Lung (tissue), 12 donors: ENCODE data around the gene PTPRE. TPM values are rescaled to one million over a fixed set of nuclear protein-coding genes. Genes with fewer than 3 reads are reported as not detected.

Experiments used
- ATAC-seq: fragments of 200-7000 bp; cut with Tn5 transposase; one replicate; pipeline ENCODE4 v1.9.1; 2020; ENCODE audit warnings: moderate number of reproducible peaks; ENCODE audit not compliant: insufficient read depth, low FRiP score
- DNase-seq, 3 donors: peaks; one replicate each; pipeline ENCODE4 v3.0.0-alpha.2; 2013 to 2017
- H3K27ac ChIP-seq, 2 donors: one replicate each; pipeline ENCODE4 v1.5.1; 2013; ENCODE audit warnings: mild to moderate bottlenecking in 2 of 2, moderate library complexity in 2 of 2, control low read depth in 1 of 2, inconsistent platforms in 1 of 2, low read depth in 1 of 2, low read length in 1 of 2
- H3K27me3 ChIP-seq, 3 donors: one replicate each; pipeline ENCODE4 v1.5.1; 2013; ENCODE audit warnings: low read length in 2 of 3; ENCODE audit not compliant: control insufficient read depth in 3 of 3, insufficient read depth in 3 of 3
- H3K36me3 ChIP-seq, 4 donors: one replicate each; pipeline ENCODE4 v1.5.1; 2013; ENCODE audit warnings: low read length in 4 of 4, mild to moderate bottlenecking in 1 of 4, moderate library complexity in 1 of 4; ENCODE audit not compliant: control insufficient read depth in 4 of 4, insufficient read depth in 4 of 4
- H3K4me1 ChIP-seq, 5 donors: one replicate each; pipeline ENCODE4 v1.5.1; 2013; ENCODE audit warnings: low read length in 5 of 5, mild to moderate bottlenecking in 2 of 5, moderate library complexity in 1 of 5; ENCODE audit not compliant: control insufficient read depth in 5 of 5, insufficient read depth in 5 of 5
- H3K4me3 ChIP-seq: one replicate; pipeline ENCODE4 v1.5.1; 2013; ENCODE audit warnings: mild to moderate bottlenecking, control low read depth, moderate library complexity
- H3K9ac ChIP-seq, 2 donors: one replicate each; pipeline ENCODE4 v1.5.1; 2013; ENCODE audit warnings: low read length in 2 of 2, control low read depth in 1 of 2; ENCODE audit not compliant: insufficient read depth in 1 of 2
- H3K9me3 ChIP-seq, 4 donors: one replicate each; pipeline ENCODE4 v1.5.1; 2013; ENCODE audit warnings: low read length in 3 of 4, mild to moderate bottlenecking in 1 of 4, moderate library complexity in 1 of 4; ENCODE audit not compliant: control insufficient read depth in 4 of 4, insufficient read depth in 3 of 4
- WGBS, 2 donors: extraction: QIAGEN DNeasy Blood & Tissue Kit; methylation state at CpG; one replicate each; pipeline ENCODE4 v1.1.7; 2013; 5-methylcytosine and 5-hydroxymethylcytosine counted together
- polyA plus RNA-seq, 2 donors: library from polyadenylated mRNA; stranded (reverse); fragments of 200-250 nt; gene quantifications; one replicate each; pipeline ENCODE4 v1.2.1, GENCODE V29; 2013
- total RNA-seq, 2 donors: library from RNA; depleted of rRNA in 1 of 2; stranded (reverse); fragments of >200 nt in 1 of 2; gene quantifications; one replicate each; pipeline ENCODE4 v1.2.1, GENCODE V29; 2014 to 2021
- TF ChIP-seq, protein P1 (sequence below): IDR thresholded peaks from 2 replicates; pipeline ENCODE4 v1.5.1; 2012; ENCODE audit warnings: mild to moderate bottlenecking; ENCODE audit errors: control extremely low read depth, extremely low read depth
- donor health status: control.
- donor health status: control.
- donor health status: Bipolar disorder and iron deficiency.
- donor health status: healthy.
- donor health status: DM: yes; HTN: yes; CAD: no.

Gene PTPRE
- total and polyA plus RNA-seq, 4 donors, result 15.5 to 68.7 (median 36.5) TPM

DNA sequence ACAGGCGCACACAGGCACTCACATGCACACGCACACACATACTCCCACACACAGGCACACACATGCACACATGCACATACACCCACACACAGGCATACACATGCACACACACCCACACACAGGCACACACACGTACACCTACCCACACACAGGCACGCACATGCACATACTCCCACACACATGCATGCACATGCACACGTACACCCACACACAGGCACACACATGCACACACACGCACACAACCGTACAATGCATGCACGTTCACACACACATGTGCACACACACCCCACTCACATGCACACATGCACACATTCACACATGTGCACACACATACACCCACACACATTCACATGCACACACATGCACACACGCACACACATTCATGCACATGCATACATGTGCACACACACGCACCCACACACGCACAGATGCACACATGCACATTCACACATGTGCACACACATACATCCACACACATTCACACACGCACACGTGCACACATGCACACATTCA, 160.0 kb downstream of the PTPRE start:
- no peak for DNase-seq
- peaks cover 0 to 20% (median 5%) of the 10 kb centered on the region in 5 donors for H3K4me1 ChIP-seq
- 87 to 97% methylated on average over 13 of the region's 13 CpGs for WGBS, 2 donors
- H3K27ac ChIP-seq, result no peak overlapping the region
- ATAC-seq, result no peak
- no peak overlapping the region for H3K4me3 ChIP-seq
- peaks cover 0 to 6% (median 0%) of the 10 kb centered on the region in 4 donors for H3K9me3 ChIP-seq
- no peaks in the 10 kb centered on the region for H3K27me3 ChIP-seq
- no peak overlapping the region for H3K9ac ChIP-seq
- TF ChIP-seq, protein P1, sequence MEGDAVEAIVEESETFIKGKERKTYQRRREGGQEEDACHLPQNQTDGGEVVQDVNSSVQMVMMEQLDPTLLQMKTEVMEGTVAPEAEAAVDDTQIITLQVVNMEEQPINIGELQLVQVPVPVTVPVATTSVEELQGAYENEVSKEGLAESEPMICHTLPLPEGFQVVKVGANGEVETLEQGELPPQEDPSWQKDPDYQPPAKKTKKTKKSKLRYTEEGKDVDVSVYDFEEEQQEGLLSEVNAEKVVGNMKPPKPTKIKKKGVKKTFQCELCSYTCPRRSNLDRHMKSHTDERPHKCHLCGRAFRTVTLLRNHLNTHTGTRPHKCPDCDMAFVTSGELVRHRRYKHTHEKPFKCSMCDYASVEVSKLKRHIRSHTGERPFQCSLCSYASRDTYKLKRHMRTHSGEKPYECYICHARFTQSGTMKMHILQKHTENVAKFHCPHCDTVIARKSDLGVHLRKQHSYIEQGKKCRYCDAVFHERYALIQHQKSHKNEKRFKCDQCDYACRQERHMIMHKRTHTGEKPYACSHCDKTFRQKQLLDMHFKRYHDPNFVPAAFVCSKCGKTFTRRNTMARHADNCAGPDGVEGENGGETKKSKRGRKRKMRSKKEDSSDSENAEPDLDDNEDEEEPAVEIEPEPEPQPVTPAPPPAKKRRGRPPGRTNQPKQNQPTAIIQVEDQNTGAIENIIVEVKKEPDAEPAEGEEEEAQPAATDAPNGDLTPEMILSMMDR, result no peak
- H3K36me3 ChIP-seq, result peaks cover 0 to 59% (median 9%) of the 10 kb centered on the region in 4 donors

DNA sequence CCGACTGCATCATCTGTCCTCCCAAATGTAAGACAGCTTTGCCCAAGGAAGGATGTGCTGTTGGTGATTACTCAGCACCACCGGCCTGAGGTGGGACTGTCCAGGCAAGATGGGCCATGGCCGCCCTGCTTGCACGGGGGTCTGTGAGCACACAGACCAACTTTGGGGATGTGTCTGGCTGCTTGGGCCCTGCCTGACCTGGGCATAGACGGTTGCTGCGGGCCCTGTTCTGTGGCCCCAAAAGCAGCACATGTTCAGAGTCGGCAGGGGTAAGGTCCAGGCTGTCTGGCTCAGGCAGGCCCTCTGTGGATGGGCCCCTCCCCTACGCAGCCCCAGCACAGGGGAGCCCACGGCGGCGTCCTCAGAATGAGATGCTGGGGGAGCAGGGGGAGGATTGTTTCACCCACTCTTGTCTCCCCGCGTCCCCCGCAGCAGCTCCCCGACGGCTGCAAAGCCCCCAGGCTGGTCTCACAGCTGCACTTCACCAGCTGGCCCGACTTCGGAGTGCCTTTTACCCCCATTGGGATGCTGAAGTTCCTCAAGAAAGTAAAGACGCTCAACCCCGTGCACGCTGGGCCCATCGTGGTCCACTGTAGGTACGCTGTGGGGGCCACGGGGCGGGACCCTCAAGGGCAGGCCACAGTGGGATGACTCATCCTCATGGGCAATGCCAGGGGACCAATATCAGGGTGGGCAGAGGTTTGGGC, 160.9 kb downstream of the PTPRE start:
- DNase-seq, result no peak
- Histone ChIP-seq H3K4me3 (no peak overlapping the region), H3K36me3 (peaks cover 0 to 61% (median 12%) of the 10 kb centered on the region in 4 donors), H3K4me1 (peaks cover 0 to 13% (median 2%) of the 10 kb centered on the region in 5 donors), H3K9me3 (peaks cover 0 to 6% (median 0%) of the 10 kb centered on the region in 4 donors), H3K27ac (no peak overlapping the region), H3K9ac (no peak overlapping the region), H3K27me3 (no peaks in the 10 kb centered on the region)
- ATAC-seq, result no peak
- TF ChIP-seq, protein P1, result no peak
- 94% methylated on average over 25 of the region's 25 CpGs for WGBS, 2 donors

DNA sequence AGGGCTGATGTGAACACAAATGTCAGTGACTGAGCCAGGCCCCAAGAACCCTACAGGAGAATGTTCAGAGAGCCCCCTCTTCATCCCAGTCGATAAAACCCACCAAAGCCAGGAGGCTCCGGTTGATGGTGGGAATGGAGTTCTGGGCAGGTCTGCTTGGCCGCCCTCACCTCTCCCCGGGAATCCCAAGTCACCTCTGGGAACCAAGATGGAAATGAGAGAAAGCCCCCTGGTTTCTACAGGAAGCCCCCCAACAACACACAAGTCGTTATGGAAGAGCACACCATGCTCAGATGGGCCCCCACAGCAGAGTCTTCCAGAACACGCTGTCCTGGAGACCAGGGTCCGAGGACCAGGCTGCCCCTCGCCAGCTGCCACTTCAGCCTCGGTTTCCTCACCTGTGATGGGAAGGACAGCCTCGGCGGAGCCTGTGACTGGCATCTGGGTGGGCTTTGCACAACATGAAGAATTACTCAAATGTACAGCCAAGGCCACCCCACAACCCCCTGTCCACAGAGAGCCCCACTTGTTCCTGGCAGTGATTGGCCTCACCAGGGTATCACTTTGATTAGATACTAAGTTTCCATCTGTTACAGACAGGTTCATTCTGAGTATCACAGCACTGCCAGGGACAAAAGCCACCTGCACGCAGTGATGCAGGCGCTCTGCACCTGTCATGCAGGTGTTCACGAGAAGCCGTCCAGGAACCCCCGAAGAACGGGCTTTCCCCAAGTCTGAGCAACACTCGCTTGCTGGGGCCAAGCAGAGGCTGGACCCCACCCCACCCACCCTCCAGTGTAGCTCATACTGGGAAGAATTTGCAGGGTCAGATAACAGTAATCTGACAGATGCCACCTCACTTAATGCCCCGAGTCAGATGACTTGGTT, 161.7 kb downstream of the PTPRE start:
- WGBS, 2 donors, result 93 to 94% methylated on average over 19 of the region's 19 CpGs
- no peak overlapping the region for H3K4me3 ChIP-seq
- H3K9ac ChIP-seq, result no peak overlapping the region
- H3K9me3 ChIP-seq, result peaks cover 0 to 6% (median 0%) of the 10 kb centered on the region in 4 donors
- ATAC-seq (no peak), DNase-seq (no peak)
- peaks cover 0 to 64% (median 15%) of the 10 kb centered on the region in 4 donors for H3K36me3 ChIP-seq
- no peaks in the 10 kb centered on the region for H3K27me3 ChIP-seq
- H3K27ac ChIP-seq, result no peak overlapping the region
- peaks cover 0 to 5% (median 0%) of the 10 kb centered on the region in 5 donors for H3K4me1 ChIP-seq
- TF ChIP-seq, protein P1, result no peak
